Measurements from ENCODE around the gene DTNB.

Gene DTNB

GRCh38 chr2:25698752-25699151 lies 25.4 kb upstream of the DTNB start:
- DNase-seq (ENCODE audit: low read depth) = no peak
- no peak for TF ChIP-seq CTCF (IDR thresholded peaks at IDR 0.05; ENCODE audit: low read depth, low read length, missing control alignments)
- H3K4me3 ChIP-seq (ENCODE audit: low read depth, low read length) = no peak overlapping the region
- in situ Hi-C loops (cut with HindIII; ENCODE audit: low sequenced_read_pairs) = no loop called here

- no peak for TF ChIP-seq CTCF (IDR thresholded peaks at IDR 0.05; ENCODE audit: low read depth, low read length, missing control alignments)
- H3K4me3 ChIP-seq (ENCODE audit: low read depth, low read length) = no peak overlapping the region
- in situ Hi-C loops (cut with HindIII; ENCODE audit: low sequenced_read_pairs) = no loop called here
- no peak for DNase-seq (ENCODE audit: low read depth)
Observed at GRCh38 chr2:25697559-25698341, 24.4 kb upstream of the DTNB start.

- no peak for TF ChIP-seq CTCF (IDR thresholded peaks at IDR 0.05; ENCODE audit: low read depth, low read length, missing control alignments)
- DNase-seq (ENCODE audit: low read depth) = no peak
- in situ Hi-C loops (cut with HindIII; ENCODE audit: low sequenced_read_pairs) = no loop called here
- H3K4me3 ChIP-seq (ENCODE audit: low read depth, low read length) = no peak overlapping the region
Observed at GRCh38 chr2:25692737-25693445, 19.5 kb upstream of the DTNB start.

GRCh38 chr2:25692143-25692542 lies 18.8 kb upstream of the DTNB start:
- no peak for TF ChIP-seq CTCF (IDR thresholded peaks at IDR 0.05; ENCODE audit: low read depth, low read length, missing control alignments)
- no peak for DNase-seq (ENCODE audit: low read depth)
- in situ Hi-C loops (cut with HindIII; ENCODE audit: low sequenced_read_pairs) = no loop called here
- no peak overlapping the region for H3K4me3 ChIP-seq (ENCODE audit: low read depth, low read length)

GRCh38 chr2:25690058-25690457 lies 16.7 kb upstream of the DTNB start:
- no peak for TF ChIP-seq CTCF (IDR thresholded peaks at IDR 0.05; ENCODE audit: low read depth, low read length, missing control alignments)
- H3K4me3 ChIP-seq (ENCODE audit: low read depth, low read length) = no peak overlapping the region
- no peak for DNase-seq (ENCODE audit: low read depth)
- in situ Hi-C loops (cut with HindIII; ENCODE audit: low sequenced_read_pairs) = no loop called here

- in situ Hi-C loops (cut with HindIII; ENCODE audit: low sequenced_read_pairs) = no loop called here
- no peak overlapping the region for H3K4me3 ChIP-seq (ENCODE audit: low read depth, low read length)
- TF ChIP-seq CTCF (IDR thresholded peaks at IDR 0.05; ENCODE audit: low read depth, low read length, missing control alignments) = no peak
- no peak for DNase-seq (ENCODE audit: low read depth)
Observed at GRCh38 chr2:25688236-25688635, 14.9 kb upstream of the DTNB start.
